Activated CD4-positive, alpha-beta T cell treated with anti-CD3 and anti-CD28 coated beads, Interleukin-2, amount 50 U/mL, for 24 hours (primary cell): Measurements from ENCODE around the gene C1orf35.
A peak's percentile ranks its signal among the peaks of the same experiment; 100 is the strongest.

ENCODE experiments used
- DNase-seq, 2 donors: peaks; one replicate each; pipeline ENCODE4 v3.0.0-alpha.2; 2020; ENCODE audit warnings: low read depth in 1 of 2, low spot score in 1 of 2

C1orf35 gene

DNA sequence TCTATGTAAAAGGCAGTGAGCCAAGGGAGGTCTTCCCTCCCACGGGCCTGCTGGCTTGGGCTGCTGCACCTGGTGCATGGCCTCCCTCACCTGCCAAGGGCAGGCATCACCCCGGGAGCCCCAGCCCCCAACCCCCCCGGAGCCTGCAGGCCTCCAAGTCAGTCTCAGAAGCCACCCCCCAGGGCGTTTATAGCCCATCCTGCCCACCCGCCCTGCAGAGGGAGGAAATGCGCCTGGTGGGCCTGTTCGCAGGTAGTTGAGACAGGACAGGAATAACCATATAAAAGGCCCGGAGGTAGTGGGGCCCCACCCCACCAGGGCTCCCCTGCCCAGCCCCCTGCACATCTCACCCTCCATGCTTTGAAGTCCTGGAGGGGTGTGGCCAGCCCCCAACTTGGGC lies 38.8 kb downstream of the C1orf35 start:
- no peak for DNase-seq

DNA sequence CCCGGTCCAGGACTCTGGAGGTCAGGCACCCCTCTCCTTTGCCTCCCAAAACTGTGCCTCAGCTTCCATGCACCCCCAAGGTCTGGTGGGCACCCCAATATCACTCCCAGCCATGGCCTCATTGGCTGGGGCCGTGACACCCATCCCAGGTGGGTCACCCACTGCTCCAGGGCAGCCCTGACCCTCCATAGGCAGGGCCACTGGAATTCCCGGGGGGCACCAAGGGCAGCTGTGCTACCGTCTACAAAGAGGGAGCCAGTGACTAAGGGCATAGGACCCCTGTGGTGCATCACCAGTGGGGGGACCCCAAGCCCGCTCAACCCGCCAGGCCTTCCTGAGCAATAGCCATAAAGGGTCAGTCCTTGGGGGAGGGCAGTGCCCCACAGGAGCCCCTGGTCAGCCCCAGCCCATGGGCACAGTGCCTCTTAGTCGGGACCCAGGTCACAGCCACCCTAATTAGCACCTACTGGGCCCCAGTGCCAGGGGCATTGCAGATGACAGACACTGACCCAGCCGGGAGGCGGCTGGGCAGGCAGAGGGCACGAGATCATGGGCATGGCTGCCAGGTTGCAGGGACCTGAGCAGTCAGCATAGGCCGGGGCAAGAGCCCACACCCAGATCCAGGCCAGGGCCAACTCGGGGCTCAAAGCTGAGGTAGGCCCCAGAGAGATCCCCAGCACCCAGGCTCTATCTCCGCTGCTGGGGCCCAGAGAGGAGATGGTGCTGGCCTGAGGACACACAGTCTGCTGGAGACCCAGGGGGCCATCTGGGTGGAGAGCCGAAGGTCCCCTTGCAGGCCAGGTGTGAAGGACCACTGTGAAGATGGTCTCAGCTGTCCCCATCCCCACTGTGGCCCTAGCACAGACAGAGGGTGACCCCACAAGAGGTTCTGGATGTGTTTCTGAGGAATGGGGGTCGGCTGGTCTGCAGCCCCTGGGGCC lies 39.6 kb downstream of the C1orf35 start:
- no peak for DNase-seq

DNA sequence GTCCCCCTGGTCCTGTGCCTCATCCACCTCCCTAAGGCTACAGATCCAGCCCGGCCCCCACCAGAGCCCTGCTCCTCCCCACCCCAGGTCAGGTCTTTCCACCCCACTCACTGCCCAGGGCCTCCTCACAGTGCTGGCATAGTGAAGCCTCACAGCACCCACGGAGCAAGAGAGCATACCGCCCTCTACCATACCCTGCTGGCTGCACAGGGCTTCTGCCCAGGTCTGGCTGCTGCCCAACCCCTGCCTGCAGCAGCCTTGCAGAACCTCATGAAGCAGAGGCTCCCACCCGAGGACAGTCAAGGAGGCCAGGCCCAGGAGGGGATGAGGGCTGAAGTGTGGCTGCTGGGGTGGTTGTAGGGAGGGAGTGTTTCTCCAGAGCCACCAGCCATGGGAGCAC lies 40.3 kb downstream of the C1orf35 start:
- DNase-seq, result no peak

DNA sequence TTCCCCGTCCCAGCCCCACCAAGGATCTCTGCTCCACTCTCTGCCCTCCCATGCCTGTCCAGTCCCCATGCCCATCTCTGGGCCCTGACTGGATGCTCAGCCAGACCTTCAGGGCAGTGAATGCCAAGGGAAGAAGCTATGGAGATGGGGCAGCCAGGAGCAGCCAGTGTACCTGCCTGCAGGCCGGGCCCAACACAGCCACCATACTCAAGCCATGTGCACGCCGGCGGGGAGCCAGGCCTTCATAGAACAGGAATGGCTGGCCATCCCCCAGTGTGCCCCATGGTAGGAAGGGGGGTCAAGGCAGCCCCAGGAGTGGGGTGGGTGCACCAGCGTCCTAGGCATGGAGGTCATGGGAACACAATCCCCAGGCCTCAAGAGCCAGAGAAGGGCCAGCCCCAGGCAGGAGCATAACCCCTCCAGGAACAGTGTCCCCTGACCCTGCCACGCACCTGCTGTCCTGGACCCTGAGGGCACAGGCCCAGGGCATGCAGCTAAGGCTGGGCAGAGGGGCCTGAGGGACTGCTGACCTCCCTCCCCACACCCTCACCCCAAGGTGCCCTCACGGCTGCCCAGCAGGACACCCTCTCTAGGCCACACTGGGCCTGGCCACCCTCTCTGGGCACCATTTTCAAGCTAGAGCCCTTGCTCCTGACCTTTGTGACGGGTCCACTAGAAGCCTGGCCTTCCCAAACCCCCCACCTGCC lies 40.9 kb downstream of the C1orf35 start:
- no peak for DNase-seq

DNA sequence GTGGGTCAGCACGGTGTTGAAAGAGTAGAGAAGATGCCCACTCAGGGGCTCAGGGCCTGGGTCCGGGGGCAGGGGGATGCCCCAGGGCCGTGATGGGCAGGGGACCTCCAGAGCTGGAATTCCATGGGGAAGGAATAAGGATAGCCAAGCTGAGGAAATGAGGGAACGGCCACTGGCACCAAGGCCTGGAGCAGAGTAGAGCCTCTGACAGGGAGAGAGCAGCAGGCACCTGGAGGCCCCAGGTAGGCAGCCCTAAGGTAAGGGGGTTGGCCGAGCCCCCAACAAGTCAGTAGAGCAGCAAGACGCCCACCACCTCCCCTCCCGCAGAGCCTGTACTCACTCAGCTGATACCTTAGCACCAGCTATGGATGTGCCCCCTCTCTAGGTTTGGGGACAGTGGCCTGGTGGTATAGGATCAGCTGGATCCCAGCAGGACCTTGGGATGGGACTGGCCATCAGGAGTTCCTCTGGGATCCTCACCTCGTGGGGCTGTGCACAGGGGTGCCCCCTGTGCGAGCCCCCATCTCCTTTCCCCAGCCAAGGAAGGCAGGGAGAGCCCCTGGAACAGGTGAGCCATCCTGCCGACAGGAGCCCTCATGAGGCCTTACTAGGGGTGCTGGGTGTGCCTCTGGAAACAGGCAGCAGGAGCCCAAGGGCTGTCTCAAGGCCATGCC lies 41.6 kb downstream of the C1orf35 start:
- no peak for DNase-seq

DNA sequence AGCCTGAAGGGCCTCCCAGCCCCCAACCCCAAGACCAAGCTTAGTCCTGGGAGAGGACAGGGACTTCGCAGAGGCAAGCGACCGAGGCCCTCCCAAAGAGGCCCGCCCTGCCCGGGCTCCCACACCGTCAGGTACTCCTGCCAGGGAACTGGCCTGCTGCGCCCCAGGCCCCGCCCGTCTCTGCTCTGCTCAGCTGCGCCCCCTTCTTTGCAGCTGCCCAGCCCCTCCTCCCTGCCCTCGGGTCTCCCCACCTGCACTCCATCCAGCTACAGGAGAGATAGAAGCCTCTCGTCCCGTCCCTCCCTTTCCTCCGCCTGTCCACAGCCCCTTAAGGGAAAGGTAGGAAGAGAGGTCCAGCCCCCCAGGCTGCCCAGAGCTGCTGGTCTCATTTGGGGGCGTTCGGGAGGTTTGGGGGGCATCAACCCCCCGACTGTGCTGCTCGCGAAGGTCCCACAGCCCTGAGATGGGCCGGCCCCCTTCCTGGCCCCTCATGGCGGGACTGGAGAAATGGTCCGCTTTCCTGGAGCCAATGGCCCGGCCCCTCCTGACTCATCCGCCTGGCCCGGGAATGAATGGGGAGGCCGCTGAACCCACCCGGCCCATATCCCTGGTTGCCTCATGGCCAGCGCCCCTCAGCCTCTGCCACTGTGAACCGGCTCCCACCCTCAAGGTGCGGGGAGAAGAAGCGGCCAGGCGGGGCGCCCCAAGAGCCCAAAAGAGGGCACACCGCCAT lies 42.5 kb downstream of the C1orf35 start:
- DNase-seq, result no peak

DNA sequence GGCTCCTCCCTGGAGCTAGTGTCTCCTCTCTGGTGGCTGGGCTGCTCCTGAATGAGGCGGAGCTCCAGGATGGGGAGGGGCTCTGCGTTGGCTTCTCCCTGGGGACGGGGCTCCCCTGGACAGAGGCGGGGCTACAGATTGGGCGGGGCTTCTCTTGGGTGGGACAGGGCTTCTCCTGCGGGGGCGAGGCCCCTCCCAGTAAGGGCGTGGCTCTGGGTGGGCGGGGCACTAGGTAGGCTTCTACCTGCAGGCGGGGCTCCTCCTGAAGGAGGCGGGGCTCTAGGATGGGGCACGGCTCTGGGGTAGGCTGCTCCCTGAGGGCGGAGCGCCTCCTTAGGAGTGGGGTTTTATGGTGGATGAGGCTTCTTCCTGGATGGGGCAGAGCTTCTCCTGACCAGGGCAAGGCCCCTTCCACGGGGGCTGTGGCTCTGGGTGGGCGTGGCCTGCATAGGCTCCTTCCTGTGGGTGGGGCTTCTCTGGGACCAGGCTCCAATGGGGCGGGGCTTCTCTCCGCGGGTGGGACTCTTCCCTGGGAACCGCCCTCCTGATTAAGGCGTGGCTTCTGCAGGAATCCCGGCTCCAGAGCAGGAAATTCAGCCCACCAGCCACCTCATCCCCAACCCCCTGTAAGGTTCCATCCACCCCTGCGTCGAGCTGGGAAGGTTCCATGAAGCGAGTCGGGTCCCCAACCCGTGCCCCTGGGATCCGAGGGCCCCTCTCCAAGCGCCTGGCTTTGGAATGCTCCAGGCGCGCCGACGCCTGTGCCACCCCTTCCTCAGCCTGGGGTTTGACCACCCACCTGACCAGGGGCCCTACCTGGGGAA lies 43.3 kb downstream of the C1orf35 start:
- peak in 1 of 2 donors; percentile 30 for DNase-seq

DNA sequence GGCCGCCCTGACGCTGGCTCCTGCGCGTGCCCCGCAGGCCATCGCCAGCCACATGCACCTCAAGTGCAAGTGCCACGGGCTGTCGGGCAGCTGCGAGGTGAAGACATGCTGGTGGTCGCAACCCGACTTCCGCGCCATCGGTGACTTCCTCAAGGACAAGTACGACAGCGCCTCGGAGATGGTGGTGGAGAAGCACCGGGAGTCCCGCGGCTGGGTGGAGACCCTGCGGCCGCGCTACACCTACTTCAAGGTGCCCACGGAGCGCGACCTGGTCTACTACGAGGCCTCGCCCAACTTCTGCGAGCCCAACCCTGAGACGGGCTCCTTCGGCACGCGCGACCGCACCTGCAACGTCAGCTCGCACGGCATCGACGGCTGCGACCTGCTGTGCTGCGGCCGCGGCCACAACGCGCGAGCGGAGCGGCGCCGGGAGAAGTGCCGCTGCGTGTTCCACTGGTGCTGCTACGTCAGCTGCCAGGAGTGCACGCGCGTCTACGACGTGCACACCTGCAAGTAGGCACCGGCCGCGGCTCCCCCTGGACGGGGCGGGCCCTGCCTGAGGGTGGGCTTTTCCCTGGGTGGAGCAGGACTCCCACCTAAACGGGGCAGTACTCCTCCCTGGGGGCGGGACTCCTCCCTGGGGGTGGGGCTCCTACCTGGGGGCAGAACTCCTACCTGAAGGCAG lies 44.0 kb downstream of the C1orf35 start:
- no peak for DNase-seq

DNA sequence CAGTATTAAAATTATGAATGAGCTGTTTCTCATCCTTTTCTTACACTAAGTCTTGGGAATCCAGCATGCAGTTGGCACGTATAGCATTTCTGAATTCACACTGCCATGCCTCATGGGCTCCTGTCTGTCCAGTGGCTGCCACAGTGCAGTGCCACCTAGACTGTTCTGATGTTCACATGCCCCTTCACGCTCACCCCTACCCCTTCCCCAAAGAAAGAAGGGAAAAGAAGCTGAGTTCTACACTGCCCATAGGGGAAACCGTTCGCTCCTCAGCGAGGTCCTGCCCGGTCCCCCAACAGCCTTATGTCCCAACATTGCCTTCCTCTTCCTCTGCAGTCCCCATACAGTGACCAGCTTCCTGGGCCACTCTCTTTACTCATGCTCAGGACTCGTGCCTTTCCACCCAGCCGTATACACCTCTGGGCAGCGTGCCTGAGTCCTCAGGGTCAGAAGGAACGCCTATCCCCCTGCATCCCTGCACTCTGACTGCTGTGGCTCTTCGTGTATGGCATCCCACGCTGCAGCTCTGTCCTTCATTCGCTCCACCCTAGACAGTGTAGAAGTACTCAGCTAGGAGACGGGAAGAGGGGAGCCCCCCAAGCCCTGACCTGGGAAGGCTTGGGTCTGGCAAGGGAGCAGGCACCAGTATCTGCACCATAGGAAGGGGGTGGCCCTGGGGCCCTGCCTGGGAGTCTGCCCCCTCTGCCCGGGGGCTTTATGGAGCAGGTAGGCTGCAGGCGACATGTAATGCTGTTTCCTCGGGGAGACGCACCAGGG lies 44.8 kb downstream of the C1orf35 start:
- DNase-seq, result no peak
